NB4 (cell line): ENCODE data around the gene MAN2C1.

Experiments
- CTCF ChIP-seq: IDR thresholded peaks from one replicate; pipeline ENCODE4 v1.5.1; 2012; ENCODE audit warnings: low read depth, low read length
- MAX ChIP-seq: IDR thresholded peaks from 2 replicates; pipeline ENCODE4 v1.6.1; 2011; ENCODE audit warnings: low read depth, low read length
- MYC ChIP-seq: IDR thresholded peaks from 2 replicates; pipeline ENCODE4 v1.6.1; 2011; ENCODE audit warnings: low read depth, low read length
- POLR2A ChIP-seq: IDR thresholded peaks from 2 replicates; pipeline ENCODE4 v1.6.1; 2011; ENCODE audit warnings: mild to moderate bottlenecking; ENCODE audit not compliant: insufficient read length; ENCODE audit errors: extremely low read depth

- no peak for TF ChIP-seq CTCF
- no peak for TF ChIP-seq POLR2A
- no peak for TF ChIP-seq MAX
- TF ChIP-seq MYC, result no peak
Observed at GRCh38 chr15:75339531-75340240, 28.7 kb downstream of the MAN2C1 start.
